RWPE2 (cell line): ENCODE data around the gene WDTC1.

Source experiments
- ATAC-seq: fragments of 200-7000 bp; cut with Tn5 transposase; 3 replicates; pipeline ENCODE4 v1.9.1; 2021; ENCODE audit warnings: low read depth
- DNase-seq: peaks from one replicate; pipeline ENCODE4 v3.0.0-alpha.2; 2020; ENCODE audit warnings: low spot score
- H3K27ac ChIP-seq: fragments of 450-650 bp; 2 replicates; pipeline ENCODE4 v1.5.1; 2017; ENCODE audit warnings: mild to moderate bottlenecking; ENCODE audit not compliant: poor library complexity, severe bottlenecking
- H3K27me3 ChIP-seq: fragments of 250-450 bp; sonication (Bioruptor Pico); 2 replicates; pipeline ENCODE4 v1.5.1; 2021; ENCODE audit warnings: mild to moderate bottlenecking, moderate library complexity; ENCODE audit not compliant: insufficient read depth, poor library complexity, severe bottlenecking
- H3K36me3 ChIP-seq: fragments of 250-450 bp; sonication (Bioruptor Pico); 2 replicates; pipeline ENCODE4 v1.5.1; 2020; ENCODE audit warnings: low read depth, mild to moderate bottlenecking, moderate library complexity
- H3K4me1 ChIP-seq: fragments of 250-450 bp; sonication (Bioruptor Pico); 2 replicates; pipeline ENCODE4 v1.5.1; 2021; ENCODE audit warnings: mild to moderate bottlenecking, moderate library complexity; ENCODE audit not compliant: insufficient read depth, poor library complexity, severe bottlenecking
- H3K4me3 ChIP-seq: fragments of 250-450 bp; sonication (Bioruptor Pico); 2 replicates; pipeline ENCODE4 v1.5.1; 2021; ENCODE audit warnings: mild to moderate bottlenecking, moderate library complexity; ENCODE audit not compliant: severe bottlenecking
- H3K9me3 ChIP-seq: fragments of 250-450 bp; sonication (Bioruptor Pico); 2 replicates; pipeline ENCODE4 v1.5.1; 2021; ENCODE audit warnings: mild to moderate bottlenecking, moderate library complexity; ENCODE audit not compliant: severe bottlenecking
- TF ChIP-seq, protein P1 (sequence below): fragments of 450-650 bp; IDR thresholded peaks from one replicate; pipeline ENCODE4 v1.5.1; 2017; ENCODE audit warnings: mild to moderate bottlenecking, moderate library complexity; ENCODE audit not compliant: poor library complexity, severe bottlenecking

Gene WDTC1

DNA sequence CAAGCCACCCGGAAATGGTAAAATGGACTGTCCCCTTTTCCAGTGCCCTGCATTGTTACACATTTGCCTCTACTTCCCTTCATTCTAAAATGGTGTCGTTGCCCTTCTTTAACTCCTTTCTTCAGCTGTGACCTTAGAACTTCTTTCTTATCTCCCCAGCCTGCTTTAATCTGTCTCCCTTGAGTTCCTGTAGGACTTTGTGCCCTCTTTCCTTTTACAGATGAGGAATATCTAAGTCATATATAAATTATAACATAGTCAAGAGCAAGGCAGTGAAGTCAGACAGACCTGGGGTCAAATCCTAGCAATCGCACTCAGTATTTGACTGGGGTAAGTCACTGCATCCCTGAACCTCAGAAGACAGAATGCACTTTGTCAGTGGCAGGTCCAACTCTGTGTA lies 56.1 kb downstream of the WDTC1 start:
- ATAC-seq: no peak
- Histone ChIP-seq H3K27ac (no peak overlapping the region), H3K36me3 (peaks cover 14% of the 10 kb centered on the region), H3K9me3 (no peaks in the 10 kb centered on the region), H3K27me3 (no peaks in the 10 kb centered on the region), H3K4me3 (no peak overlapping the region), H3K4me1 (no peaks in the 10 kb centered on the region)
- no peak for DNase-seq
- TF ChIP-seq, protein P1, sequence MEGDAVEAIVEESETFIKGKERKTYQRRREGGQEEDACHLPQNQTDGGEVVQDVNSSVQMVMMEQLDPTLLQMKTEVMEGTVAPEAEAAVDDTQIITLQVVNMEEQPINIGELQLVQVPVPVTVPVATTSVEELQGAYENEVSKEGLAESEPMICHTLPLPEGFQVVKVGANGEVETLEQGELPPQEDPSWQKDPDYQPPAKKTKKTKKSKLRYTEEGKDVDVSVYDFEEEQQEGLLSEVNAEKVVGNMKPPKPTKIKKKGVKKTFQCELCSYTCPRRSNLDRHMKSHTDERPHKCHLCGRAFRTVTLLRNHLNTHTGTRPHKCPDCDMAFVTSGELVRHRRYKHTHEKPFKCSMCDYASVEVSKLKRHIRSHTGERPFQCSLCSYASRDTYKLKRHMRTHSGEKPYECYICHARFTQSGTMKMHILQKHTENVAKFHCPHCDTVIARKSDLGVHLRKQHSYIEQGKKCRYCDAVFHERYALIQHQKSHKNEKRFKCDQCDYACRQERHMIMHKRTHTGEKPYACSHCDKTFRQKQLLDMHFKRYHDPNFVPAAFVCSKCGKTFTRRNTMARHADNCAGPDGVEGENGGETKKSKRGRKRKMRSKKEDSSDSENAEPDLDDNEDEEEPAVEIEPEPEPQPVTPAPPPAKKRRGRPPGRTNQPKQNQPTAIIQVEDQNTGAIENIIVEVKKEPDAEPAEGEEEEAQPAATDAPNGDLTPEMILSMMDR: no peak

DNA sequence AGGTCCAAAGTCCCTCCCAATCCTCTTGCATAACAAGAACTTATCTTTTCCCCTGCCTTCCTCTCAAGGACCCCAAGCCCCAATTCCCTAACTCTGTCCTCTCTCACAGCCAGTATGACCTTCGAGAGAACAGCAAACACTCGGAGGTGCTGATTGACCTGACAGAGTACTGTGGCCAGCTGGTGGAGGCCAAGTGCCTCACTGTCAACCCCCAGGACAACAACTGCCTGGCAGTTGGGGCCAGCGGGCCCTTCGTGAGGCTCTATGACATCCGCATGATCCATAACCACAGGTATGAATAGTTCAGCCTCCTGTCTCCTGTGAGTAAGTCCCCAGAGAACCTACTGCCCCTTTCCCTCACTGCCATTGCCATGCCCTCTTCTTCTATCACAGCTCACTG lies 57.7 kb downstream of the WDTC1 start:
- H3K27me3 ChIP-seq: no peaks in the 10 kb centered on the region
- H3K9me3 ChIP-seq: no peaks in the 10 kb centered on the region
- no peak overlapping the region for H3K27ac ChIP-seq
- TF ChIP-seq, protein P1: no peak
- H3K36me3 ChIP-seq: peaks cover 17% of the 10 kb centered on the region
- DNase-seq (no peak), ATAC-seq (peak; percentile 41; the same call in 1 of the 3 replicates)
- H3K4me1 ChIP-seq: no peaks in the 10 kb centered on the region
- H3K4me3 ChIP-seq: no peak overlapping the region

DNA sequence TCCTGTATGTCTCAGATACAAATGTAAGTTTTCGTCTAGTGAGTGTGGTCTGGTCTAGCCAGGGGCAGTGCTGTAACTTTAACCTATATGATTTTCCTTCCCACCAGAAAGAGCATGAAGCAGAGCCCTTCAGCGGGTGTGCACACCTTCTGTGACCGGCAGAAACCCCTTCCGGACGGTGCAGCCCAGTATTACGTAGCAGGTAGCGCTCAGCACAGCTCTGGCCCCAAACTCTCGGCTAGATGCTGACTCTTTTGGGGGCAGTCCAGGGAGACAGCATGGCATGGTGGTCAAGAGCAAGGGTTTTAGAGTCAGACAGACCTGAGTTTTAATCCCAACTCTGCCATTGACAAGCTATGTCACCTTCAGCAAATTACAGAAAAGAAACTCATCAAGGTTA lies 59.5 kb downstream of the WDTC1 start:
- no peak overlapping the region for H3K27ac ChIP-seq
- peaks cover 2% of the 10 kb centered on the region for H3K4me1 ChIP-seq
- TF ChIP-seq, protein P1: no peak
- no peaks in the 10 kb centered on the region for H3K27me3 ChIP-seq
- H3K9me3 ChIP-seq: no peaks in the 10 kb centered on the region
- ATAC-seq (no peak), DNase-seq (no peak)
- no peak overlapping the region for H3K4me3 ChIP-seq
- peaks cover 18% of the 10 kb centered on the region for H3K36me3 ChIP-seq

DNA sequence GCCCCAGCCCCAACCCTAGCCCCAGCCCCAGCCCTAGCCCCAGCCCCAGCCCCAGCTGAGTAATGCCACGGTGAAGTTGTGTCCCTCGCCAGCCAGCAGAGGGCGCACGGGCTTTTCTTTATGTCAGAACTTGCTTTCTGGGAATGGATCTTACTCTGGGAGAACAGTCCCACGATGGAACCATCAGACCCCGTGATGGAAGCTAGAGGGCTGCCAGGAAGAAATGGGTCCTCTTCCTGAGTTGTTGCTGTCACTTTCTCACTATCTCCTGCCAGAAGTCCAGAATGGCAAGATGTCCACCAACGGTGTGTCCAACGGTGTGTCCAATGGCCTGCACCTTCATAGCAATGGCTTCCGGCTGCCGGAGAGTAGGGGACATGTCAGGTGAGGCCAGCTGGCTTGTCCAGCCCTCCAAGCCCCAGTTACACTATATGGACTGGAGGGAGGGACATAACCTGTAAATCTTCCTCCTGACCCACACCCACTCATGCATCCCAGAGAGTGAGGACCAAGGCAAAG lies 62.4 kb downstream of the WDTC1 start:
- Histone ChIP-seq H3K36me3 (peaks cover 18% of the 10 kb centered on the region), H3K9me3 (no peaks in the 10 kb centered on the region)
- TF ChIP-seq, protein P1: peak; percentile 82

DNA sequence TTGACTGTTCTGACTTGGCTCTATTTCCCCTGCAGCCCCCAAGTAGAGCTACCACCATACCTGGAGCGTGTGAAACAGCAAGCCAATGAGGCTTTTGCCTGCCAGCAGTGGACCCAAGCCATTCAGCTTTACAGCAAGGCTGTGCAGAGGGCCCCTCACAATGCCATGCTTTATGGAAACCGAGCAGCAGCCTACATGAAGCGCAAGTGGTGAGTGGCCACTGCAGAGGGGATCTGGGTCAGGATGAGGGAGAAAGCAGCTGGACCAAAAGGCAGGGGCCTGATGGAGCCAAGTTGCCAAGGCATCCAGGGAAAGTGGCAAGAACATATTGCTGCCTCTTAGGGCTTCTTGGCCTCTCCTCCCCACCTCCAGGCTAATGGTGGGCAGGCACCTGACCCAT lies 63.5 kb downstream of the WDTC1 start:
- DNase-seq (no peak), ATAC-seq (no peak)
- Histone ChIP-seq H3K27ac (peak overlapping the region; percentile 98), H3K9me3 (no peaks in the 10 kb centered on the region), H3K4me3 (no peak overlapping the region), H3K27me3 (no peaks in the 10 kb centered on the region), H3K4me1 (peaks cover 18% of the 10 kb centered on the region), H3K36me3 (peaks cover 18% of the 10 kb centered on the region)
- TF ChIP-seq, protein P1: no peak

More for the DNA sequence above, 62.4 kb downstream of the WDTC1 start:
- no peak overlapping the region for H3K4me3 ChIP-seq
- ATAC-seq (0 out of 3 replicates have a peak, but pooled peaks have one; percentile 10), DNase-seq (no peak)
- peaks cover 18% of the 10 kb centered on the region for H3K4me1 ChIP-seq
- peak overlapping the region; percentile 98 for H3K27ac ChIP-seq
- H3K27me3 ChIP-seq: no peaks in the 10 kb centered on the region
